GM19025 (cell line): ENCODE measurements around the gene FAM83D.

Experiments
- ATAC-seq: cut with Tn5 transposase; IDR thresholded peaks from one replicate; pipeline ENCODE4 v1.9.1; 2021; ENCODE audit warnings: mild to moderate bottlenecking, low read depth, moderate library complexity; ENCODE audit not compliant: unreplicated experiment

Gene FAM83D

GRCh38 chr20:38926142-38926933, at the start of gene FAM83D:
Gene FAM83D, plus strand, starts transcription at chr20:38926417. Its CDS starts 26 bp downstream, at chr20:38926443.
- ATAC-seq, result peak; percentile 87

- ATAC-seq, result no peak
Observed at GRCh38 chr20:38877483-38877882, 48.7 kb upstream of the FAM83D start.

GRCh38 chr20:38878866-38879265, 47.4 kb upstream of the FAM83D start:
- ATAC-seq, result no peak

- ATAC-seq, result no peak
Observed at GRCh38 chr20:38880952-38881735, 45.1 kb upstream of the FAM83D start.

DNA sequence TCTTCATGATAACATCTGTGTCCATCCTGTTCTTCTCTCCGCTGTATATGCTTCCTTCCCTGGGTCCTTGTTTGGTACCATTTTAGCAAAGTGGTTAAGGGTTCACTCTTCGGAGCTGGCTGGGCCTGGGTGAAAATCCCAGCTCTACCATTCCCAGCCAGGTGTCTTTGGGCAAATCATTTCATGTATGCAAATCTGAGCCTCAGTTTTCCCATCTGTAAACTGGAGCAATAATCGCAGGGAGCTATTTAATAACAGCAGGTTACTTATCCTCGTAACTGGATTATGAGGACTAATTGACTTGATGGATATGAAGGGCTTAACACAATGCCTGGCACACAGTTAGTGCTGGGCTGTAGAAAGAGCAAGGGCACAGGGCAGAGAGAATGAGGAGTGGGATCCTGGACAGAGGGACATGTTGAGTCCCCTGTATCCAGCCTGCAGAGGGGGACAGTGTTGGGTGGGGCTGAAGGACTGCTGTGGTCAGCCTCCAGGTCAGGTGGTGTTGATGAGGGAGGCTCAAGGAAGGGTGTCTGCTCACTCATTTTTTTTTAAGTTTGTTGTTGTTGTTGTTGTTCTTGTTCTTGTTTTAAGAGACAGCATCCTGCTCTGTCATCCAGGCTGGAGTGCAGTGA, 44.3 kb upstream of the FAM83D start:
- no peak for ATAC-seq

DNA sequence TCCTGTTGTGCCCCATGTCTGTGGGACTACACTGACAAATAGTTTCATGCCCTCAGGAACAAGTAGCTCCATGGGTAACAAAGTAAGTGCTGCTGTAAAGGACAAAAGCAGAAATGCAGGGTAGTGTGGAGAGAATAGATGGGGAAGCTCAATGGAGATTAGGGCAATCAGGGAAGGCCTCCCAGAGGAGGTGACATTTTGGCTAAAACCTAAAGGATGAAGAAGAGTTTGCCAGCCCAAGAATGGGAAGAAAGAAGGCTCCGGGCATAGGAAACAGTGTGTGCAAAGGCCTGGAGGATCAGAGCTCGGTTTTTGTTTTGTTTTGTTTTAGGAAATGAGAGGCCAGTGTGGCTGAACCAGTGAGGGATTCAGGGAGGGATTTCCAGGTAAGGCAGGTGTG, 43.6 kb upstream of the FAM83D start:
- ATAC-seq, result no peak

- no peak for ATAC-seq
Observed at GRCh38 chr20:38883081-38883980, 42.9 kb upstream of the FAM83D start.

DNA sequence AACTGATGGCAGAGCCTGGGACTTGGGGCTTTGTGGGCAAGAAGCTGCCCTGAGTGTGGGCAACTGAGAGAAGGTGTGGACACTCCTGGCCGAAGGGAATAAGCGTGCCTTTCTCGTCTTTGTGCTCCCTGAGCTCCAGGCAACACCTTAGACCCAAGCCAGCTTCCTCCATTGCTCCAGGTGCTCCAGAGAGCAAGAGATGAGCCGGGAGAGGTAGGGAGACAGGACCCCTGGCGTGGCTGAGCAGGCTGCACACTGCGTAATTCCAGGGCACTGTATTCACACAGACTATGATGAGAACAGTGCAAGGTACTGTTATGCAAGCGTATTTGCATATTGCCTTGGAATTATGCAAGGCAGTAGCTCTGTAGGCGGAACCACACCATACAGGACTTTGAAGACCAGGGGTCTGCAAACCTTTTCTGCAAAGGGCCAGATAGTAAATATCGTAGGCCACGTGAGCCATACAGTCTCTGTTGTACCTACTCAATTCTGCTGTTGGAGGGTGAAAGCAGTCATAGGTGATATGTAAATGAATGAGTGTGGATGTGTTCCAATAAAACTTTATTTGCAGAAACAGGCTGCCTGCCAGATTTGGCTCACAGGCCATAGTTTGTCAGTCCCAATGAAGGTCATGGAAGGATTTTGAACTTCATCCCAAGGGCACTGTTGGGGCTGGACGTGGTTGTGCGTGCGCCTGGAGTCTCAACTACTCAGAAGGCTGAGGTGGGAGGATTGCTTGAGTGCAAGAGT, 42.1 kb upstream of the FAM83D start:
- ATAC-seq, result no peak

- ATAC-seq, result no peak
Observed at GRCh38 chr20:38885357-38885756, 40.9 kb upstream of the FAM83D start.

- ATAC-seq, result no peak
Observed at GRCh38 chr20:38888059-38888831, 38.0 kb upstream of the FAM83D start.

- ATAC-seq, result no peak
Observed at GRCh38 chr20:38889050-38889449, 37.2 kb upstream of the FAM83D start.

DNA sequence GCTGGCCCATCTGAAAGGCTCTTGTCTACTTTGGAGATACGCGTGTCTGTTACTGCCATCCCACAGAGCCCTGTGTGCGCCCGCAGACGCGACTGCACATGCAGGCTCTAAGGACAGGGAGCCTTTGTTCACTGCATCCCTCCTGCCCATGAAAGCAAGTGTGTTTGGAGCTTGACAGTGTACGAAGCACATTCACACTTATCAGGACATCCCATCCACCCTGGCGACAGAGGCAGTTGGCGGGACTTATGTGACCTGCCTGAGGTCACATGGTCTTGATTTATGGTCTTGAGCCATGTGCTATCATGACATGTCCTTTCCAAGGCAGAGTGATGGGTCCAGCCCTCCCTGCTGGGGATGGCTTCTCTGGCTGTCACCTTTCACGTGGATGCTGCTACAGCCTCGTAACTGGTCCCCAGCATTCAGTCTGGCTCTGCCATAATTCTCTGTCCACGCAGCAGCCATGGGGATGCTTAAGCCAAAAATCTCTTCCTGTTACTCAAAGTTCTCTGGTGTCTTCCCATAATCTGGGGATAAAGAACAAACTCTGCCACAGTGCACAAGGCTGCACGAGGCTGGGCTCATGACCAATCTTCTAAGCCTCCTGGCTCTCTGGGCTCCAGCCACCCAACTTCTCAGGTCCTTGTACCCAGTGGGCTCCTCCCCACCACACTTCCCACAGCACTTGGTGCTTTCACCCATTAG, 36.3 kb upstream of the FAM83D start:
- no peak for ATAC-seq

DNA sequence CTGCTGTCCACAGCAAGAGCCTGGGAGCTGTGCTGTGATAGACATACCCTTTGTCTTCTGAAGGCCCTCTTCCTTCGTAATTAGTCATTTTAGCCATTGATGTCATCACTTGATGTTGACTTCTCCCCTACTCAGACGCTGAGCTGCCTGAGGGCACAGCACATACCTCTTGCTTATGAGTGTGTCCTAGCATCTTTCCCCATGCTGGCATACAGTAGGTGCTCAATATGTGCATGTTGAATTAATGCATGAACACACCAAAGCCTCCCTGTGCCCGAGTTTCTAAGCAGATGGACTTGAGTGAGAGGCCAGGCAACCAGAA, 35.8 kb upstream of the FAM83D start:
- ATAC-seq, result no peak

DNA sequence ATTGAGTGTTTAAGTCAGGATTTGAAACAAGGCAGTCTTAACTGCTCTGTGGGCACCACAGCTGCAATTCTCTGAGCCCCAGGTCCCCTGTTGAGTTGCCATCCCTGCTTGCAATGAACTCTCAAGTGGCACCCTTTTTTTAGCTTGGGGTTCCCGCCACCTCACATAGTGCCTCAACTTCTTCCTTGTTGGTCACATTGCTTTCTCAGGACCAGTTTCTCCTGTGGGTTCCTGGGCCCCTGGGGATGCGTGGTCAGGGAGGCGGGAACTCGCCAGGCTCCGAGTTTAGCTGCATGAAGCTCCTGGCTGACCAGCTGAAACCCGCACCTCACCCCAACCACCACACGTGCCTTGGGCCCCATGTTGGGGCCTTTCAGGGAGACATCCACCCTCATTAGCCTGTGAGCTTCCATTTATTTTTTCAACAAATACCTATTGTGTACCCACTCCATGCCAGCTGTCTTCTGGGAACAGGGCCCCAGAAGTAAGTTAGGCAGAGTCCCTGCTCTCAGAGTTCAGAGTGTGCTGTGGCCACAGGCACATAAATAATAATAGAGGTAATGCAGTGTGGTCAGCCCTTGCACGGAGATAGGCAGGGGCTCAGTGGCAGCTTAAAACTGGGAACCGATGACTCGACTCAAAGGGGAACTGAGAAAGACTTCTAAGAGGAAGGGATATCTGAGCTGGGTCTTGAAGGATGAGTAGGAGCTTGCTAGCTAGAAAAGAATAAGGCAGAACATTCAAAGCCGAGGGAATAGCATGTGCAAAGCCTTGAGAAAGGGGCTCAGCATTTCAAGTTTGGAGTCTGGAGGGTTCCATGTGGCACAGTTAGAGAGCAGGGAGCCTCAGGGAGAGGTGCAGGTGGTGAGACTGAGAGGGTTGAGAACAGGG, 33.9 kb upstream of the FAM83D start:
- ATAC-seq, result peak; percentile 49

DNA sequence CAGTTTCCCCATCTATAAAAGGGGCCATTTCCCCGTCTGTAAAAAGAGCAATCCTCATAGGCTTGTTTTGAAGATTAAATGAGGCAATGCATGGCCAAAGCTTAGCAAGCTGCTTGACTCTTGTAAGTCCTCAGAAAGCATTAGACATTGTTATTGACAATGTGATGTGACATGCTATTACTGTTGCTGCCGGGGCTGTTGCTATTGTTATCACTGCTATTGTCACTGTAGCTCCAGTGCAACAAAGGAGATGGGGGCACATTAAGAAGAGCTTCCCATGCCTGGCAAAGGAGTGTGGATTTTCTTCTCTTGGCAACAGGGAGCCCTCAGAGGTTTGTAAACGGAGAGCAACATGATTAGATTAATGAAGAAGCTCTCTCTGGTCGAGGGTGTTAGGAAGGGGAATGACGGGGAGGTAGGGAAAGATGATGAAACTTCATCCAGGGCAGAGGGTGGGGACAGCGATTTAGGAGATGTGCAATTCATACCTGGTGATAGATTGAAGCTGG, 33.1 kb upstream of the FAM83D start:
- ATAC-seq, result no peak

DNA sequence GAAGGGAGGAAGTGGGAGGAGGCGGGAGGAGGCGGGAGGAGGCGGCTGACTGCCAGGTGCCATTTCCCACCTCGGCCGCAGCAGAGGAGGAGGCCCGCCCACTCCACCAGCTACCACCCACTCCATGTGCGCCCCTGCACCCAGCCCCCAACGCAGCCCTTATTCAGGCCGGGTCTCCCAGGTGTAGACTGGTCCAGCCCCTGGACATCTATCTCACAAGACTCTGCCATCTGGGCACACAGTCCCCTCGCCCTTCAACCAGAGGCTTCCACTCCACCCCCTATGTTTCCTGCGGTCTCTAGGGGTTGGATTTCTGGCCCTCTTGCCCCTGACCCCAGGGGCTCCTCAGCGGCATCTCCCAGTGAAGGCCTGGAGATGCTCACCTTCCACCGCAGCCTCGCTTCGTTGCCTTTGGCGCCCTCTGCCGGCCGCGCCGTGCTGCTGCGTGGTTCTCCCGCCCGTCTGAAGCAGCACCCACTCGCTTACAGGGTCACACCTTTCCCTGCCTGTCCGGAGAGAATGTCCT, 32.6 kb upstream of the FAM83D start:
- ATAC-seq, result peak; percentile 38
